Fibroblast of lung (primary cell): ENCODE results near the gene PHETA2. TPM values are rescaled to one million over a fixed set of nuclear protein-coding genes. Genes with fewer than 3 reads are reported as not detected.

Source experiments
- DNase-seq, 2 donors: peaks; one replicate each; pipeline versions ENCODE4 v3.0.0 to v3.0.0-alpha.2; 2010; ENCODE audit warnings: low read depth in 2 of 2
- H2AFZ ChIP-seq: 2 replicates; pipeline ENCODE4 v1.5.1; 2012; ENCODE audit warnings: low read length, control low read depth, inconsistent platforms
- H3K27ac ChIP-seq: 2 replicates; pipeline ENCODE4 v1.5.1; 2011; ENCODE audit warnings: low read length, control low read depth; ENCODE audit not compliant: insufficient read depth
- H3K27me3 ChIP-seq: 2 replicates; pipeline ENCODE4 v1.5.1; 2011; ENCODE audit warnings: mild to moderate bottlenecking, low read length; ENCODE audit not compliant: control insufficient read depth, insufficient read depth
- H3K36me3 ChIP-seq: 2 replicates; pipeline ENCODE4 v1.5.1; 2011; ENCODE audit warnings: low read length; ENCODE audit not compliant: control insufficient read depth, insufficient read depth
- H3K4me1 ChIP-seq: 2 replicates; pipeline ENCODE4 v1.5.1; 2011; ENCODE audit warnings: low read length; ENCODE audit not compliant: control insufficient read depth, insufficient read depth; ENCODE audit errors: extremely low read depth
- H3K4me2 ChIP-seq: 2 replicates; pipeline ENCODE4 v1.5.1; 2011; ENCODE audit warnings: low read length, control low read depth; ENCODE audit not compliant: insufficient read depth; ENCODE audit errors: extremely low read depth
- H3K4me3 ChIP-seq, 4 experiments: fragments of 200-600 bp in 1 of 4; sonication (generic) in 1 of 4; replicated peaks in 1 of 4; 2 replicates each; pipeline ENCODE4 v1.5.1; 2011 to 2016; ENCODE audit warnings: low read length in 4 of 4, low read depth in 3 of 4, mild to moderate bottlenecking in 3 of 4, control low read depth in 2 of 4, inconsistent platforms in 1 of 4, mixed read lengths in 1 of 4; ENCODE audit not compliant: insufficient read depth in 1 of 4; ENCODE audit errors: control extremely low read depth in 1 of 4
- H3K79me2 ChIP-seq: 2 replicates; pipeline ENCODE4 v1.5.1; 2012; ENCODE audit warnings: mild to moderate bottlenecking, low read length, inconsistent platforms; ENCODE audit not compliant: control insufficient read depth, insufficient read depth
- H3K9ac ChIP-seq: 2 replicates; pipeline ENCODE4 v1.5.1; 2011; ENCODE audit warnings: mild to moderate bottlenecking, low read length, control low read depth; ENCODE audit not compliant: insufficient read depth
- H3K9me3 ChIP-seq: 2 replicates; pipeline ENCODE4 v1.5.1; 2012; ENCODE audit warnings: low read depth, low read length; ENCODE audit not compliant: control insufficient read depth, insufficient read depth
- H4K20me1 ChIP-seq: 2 replicates; pipeline ENCODE4 v1.5.1; 2011; ENCODE audit warnings: low read length; ENCODE audit not compliant: control insufficient read depth, insufficient read depth; ENCODE audit errors: extremely low read depth
- CTCF ChIP-seq, 2 donors: IDR thresholded peaks in 1 of 2; conservative IDR thresholded peaks in 1 of 2; 1 replicate in 1 of 2; 2 replicates in 1 of 2; pipeline ENCODE4 v1.5.1; 2011 to 2012; ENCODE audit warnings: low read length in 2 of 2, control low read depth in 1 of 2, inconsistent platforms in 1 of 2, low read depth in 1 of 2, mild to moderate bottlenecking in 1 of 2
- EZH2 ChIP-seq: IDR thresholded peaks from 2 replicates; pipeline ENCODE4 v1.5.1; 2012; ENCODE audit warnings: low read length, control low read depth, mild to moderate bottlenecking; ENCODE audit errors: missing control alignments
- polyA plus RNA-seq, 2 donors: library from polyadenylated mRNA; depleted of rRNA in 1 of 2; stranded (reverse) in 1 of 2; unstranded in 1 of 2; fragments of >200 nt; gene quantifications; 2 replicates each; pipeline ENCODE4 v1.2.1, GENCODE V29; 2011 to 2012; ENCODE audit warnings: missing spikeins in 1 of 2
- total RNA-seq: library from RNA; depleted of rRNA; stranded (reverse); fragments of >200 nt; gene quantifications from 2 replicates; pipeline ENCODE4 v1.2.1, GENCODE V29; 2014

PHETA2 gene
- total and polyA plus RNA-seq, 2 donors (not counting 1 experiment from before 2014, with no cell fraction given), result 19.2 to 20.0 TPM

- H2AFZ ChIP-seq, result peak within 1 kb of the TSS; percentile 91
- no peaks in the 10 kb centered on the region for H3K9me3 ChIP-seq
- peak within 1 kb of the TSS; percentile 64 to 90 (median 82) for H3K4me3 ChIP-seq
- peak; percentile 97 to 99 for DNase-seq
- peaks cover 3% of the 10 kb centered on the region for H3K4me1 ChIP-seq
- H4K20me1 ChIP-seq, result no peaks in the 10 kb centered on the region
- peaks cover 3% of the 10 kb centered on the region for H3K79me2 ChIP-seq
- TF ChIP-seq CTCF (conservative IDR thresholded peaks at IDR 0.05 in 1 of 2, IDR thresholded peaks at IDR 0.05 in 1 of 2; ENCODE audit: low read depth in 1 of 2, low read length in 2 of 2) (no peak), EZH2 (no peak)
- H3K4me2 ChIP-seq, result peak within 1 kb of the TSS; percentile 85
- H3K27me3 ChIP-seq, result no peaks in the 10 kb centered on the region
- peaks cover 15% of the 10 kb centered on the region for H3K36me3 ChIP-seq
- peak within 1 kb of the TSS; percentile 92 for H3K27ac ChIP-seq
- peak within 1 kb of the TSS; percentile 96 for H3K9ac ChIP-seq
Observed at GRCh38 chr22:42079319-42080251, 5.5 kb downstream of the PHETA2 start, which contains the start of gene SMDT1. Gene SMDT1, plus strand, starts transcription at chr22:42079700. Its CDS starts 69 bp downstream, at chr22:42079769.

- peak; percentile 49 to 51 for DNase-seq
- TF ChIP-seq EZH2, result no peak
- TF ChIP-seq CTCF (conservative IDR thresholded peaks at IDR 0.05 in 1 of 2, IDR thresholded peaks at IDR 0.05 in 1 of 2; ENCODE audit: low read depth in 1 of 2, low read length in 2 of 2), result no peak
- no peaks in the 10 kb centered on the region for H4K20me1 ChIP-seq
- H3K4me1 ChIP-seq, result peaks cover 3% of the 10 kb centered on the region
- no peaks in the 10 kb centered on the region for H3K9me3 ChIP-seq
- H3K4me3 ChIP-seq, result peak overlapping the region; percentile 64 to 90 (median 82)
- H3K27me3 ChIP-seq, result no peaks in the 10 kb centered on the region
- peak overlapping the region; percentile 96 for H3K9ac ChIP-seq
- peak overlapping the region; percentile 85 for H3K4me2 ChIP-seq
- peak overlapping the region; percentile 87 for H2AFZ ChIP-seq
- H3K36me3 ChIP-seq, result peaks cover 15% of the 10 kb centered on the region
- peaks cover 3% of the 10 kb centered on the region for H3K79me2 ChIP-seq
- peak overlapping the region; percentile 92 for H3K27ac ChIP-seq
Observed at GRCh38 chr22:42080287-42080686, 6.2 kb downstream of the PHETA2 start.

- Histone ChIP-seq H4K20me1 (no peaks in the 10 kb centered on the region), H3K79me2 (peaks cover 9% of the 10 kb centered on the region), H3K36me3 (peaks cover 12% of the 10 kb centered on the region), H3K9me3 (no peaks in the 10 kb centered on the region), H3K9ac (no peak overlapping the region), H3K27ac (no peak overlapping the region), H3K4me2 (no peak overlapping the region), H2AFZ (no peak overlapping the region), H3K4me1 (peaks cover 3% of the 10 kb centered on the region), H3K4me3 (no peak overlapping the region), H3K27me3 (no peaks in the 10 kb centered on the region)
- no peak for DNase-seq
- no peak for TF ChIP-seq EZH2
- no peak for TF ChIP-seq CTCF (conservative IDR thresholded peaks at IDR 0.05 in 1 of 2, IDR thresholded peaks at IDR 0.05 in 1 of 2; ENCODE audit: low read depth in 1 of 2, low read length in 2 of 2)
Observed at GRCh38 chr22:42083119-42083518, 9.1 kb downstream of the PHETA2 start.
